Measurements from ENCODE around the gene WWTR1.

The WWTR1 gene

GRCh38 chr3:149579838-149580542 lies 77.8 kb downstream of the WWTR1 start:
- no peak overlapping the region for H3K4me3 ChIP-seq (ENCODE audit: low read length)
- peak; percentile 51 for DNase-seq (ENCODE audit: low read depth, low spot score)

GRCh38 chr3:149579161-149579560 lies 78.7 kb downstream of the WWTR1 start:
- DNase-seq (ENCODE audit: low read depth, low spot score) = no peak
- H3K4me3 ChIP-seq (ENCODE audit: low read length) = no peak overlapping the region

GRCh38 chr3:149577801-149578200 lies 80.0 kb downstream of the WWTR1 start:
- DNase-seq (ENCODE audit: low read depth, low spot score) = no peak

GRCh38 chr3:149575961-149576564 lies 81.8 kb downstream of the WWTR1 start:
- no peak overlapping the region for H3K4me3 ChIP-seq (ENCODE audit: low read length)
- DNase-seq (ENCODE audit: low read depth, low spot score) = no peak

More at GRCh38 chr3:149577801-149578200, 80.0 kb downstream of the WWTR1 start:
- no peak overlapping the region for H3K4me3 ChIP-seq (ENCODE audit: low read length)

- no peak overlapping the region for H3K4me3 ChIP-seq (ENCODE audit: low read length)
- no peak for DNase-seq (ENCODE audit: low read depth, low spot score)
Measured at GRCh38 chr3:149575213-149575960, 82.4 kb downstream of the WWTR1 start.

GRCh38 chr3:149572796-149573414 lies 84.9 kb downstream of the WWTR1 start:
- H3K4me3 ChIP-seq (ENCODE audit: low read length) = no peak overlapping the region
- DNase-seq (ENCODE audit: low read depth, low spot score) = no peak

GRCh38 chr3:149571381-149571780 lies 86.4 kb downstream of the WWTR1 start:
- no peak overlapping the region for H3K4me3 ChIP-seq (ENCODE audit: low read length)
- no peak for DNase-seq (ENCODE audit: low read depth, low spot score)

- DNase-seq (ENCODE audit: low read depth, low spot score) = no peak
- H3K4me3 ChIP-seq (ENCODE audit: low read length) = no peak overlapping the region
Measured at GRCh38 chr3:149570016-149570415, 87.8 kb downstream of the WWTR1 start.

- no peak overlapping the region for H3K4me3 ChIP-seq (ENCODE audit: low read length)
- DNase-seq (ENCODE audit: low read depth, low spot score) = no peak
Measured at GRCh38 chr3:149567381-149567780, 90.4 kb downstream of the WWTR1 start.

GRCh38 chr3:149566292-149566975 lies 91.4 kb downstream of the WWTR1 start:
- H3K4me3 ChIP-seq (ENCODE audit: low read length) = no peak overlapping the region
- DNase-seq (ENCODE audit: low read depth, low spot score) = no peak

- no peak overlapping the region for H3K4me3 ChIP-seq (ENCODE audit: low read length)
- DNase-seq (ENCODE audit: low read depth, low spot score) = no peak
Measured at GRCh38 chr3:149564079-149564478, 93.7 kb downstream of the WWTR1 start.

GRCh38 chr3:149563114-149563513 lies 94.7 kb downstream of the WWTR1 start:
- DNase-seq (ENCODE audit: low read depth, low spot score) = no peak
- no peak overlapping the region for H3K4me3 ChIP-seq (ENCODE audit: low read length)

- H3K4me3 ChIP-seq (ENCODE audit: low read length) = no peak overlapping the region
- no peak for DNase-seq (ENCODE audit: low read depth, low spot score)
Measured at GRCh38 chr3:149560617-149561016, 97.2 kb downstream of the WWTR1 start.

GRCh38 chr3:149560001-149560400 lies 97.8 kb downstream of the WWTR1 start:
- H3K4me3 ChIP-seq (ENCODE audit: low read length) = no peak overlapping the region
- no peak for DNase-seq (ENCODE audit: low read depth, low spot score)

GRCh38 chr3:149559525-149559924 lies 98.3 kb downstream of the WWTR1 start:
- DNase-seq (ENCODE audit: low read depth, low spot score) = no peak

GRCh38 chr3:149555927-149556326 lies 101.9 kb downstream of the WWTR1 start:
- DNase-seq (ENCODE audit: low read depth, low spot score) = no peak
- no peak overlapping the region for H3K4me3 ChIP-seq (ENCODE audit: low read length)

More at GRCh38 chr3:149559525-149559924, 98.3 kb downstream of the WWTR1 start:
- H3K4me3 ChIP-seq (ENCODE audit: low read length) = no peak overlapping the region

GRCh38 chr3:149554826-149555225 lies 103.0 kb downstream of the WWTR1 start:
- DNase-seq (ENCODE audit: low read depth, low spot score) = no peak
- H3K4me3 ChIP-seq (ENCODE audit: low read length) = no peak overlapping the region

GRCh38 chr3:149553781-149554451 lies 103.9 kb downstream of the WWTR1 start:
- DNase-seq (ENCODE audit: low read depth, low spot score) = no peak
- H3K4me3 ChIP-seq (ENCODE audit: low read length) = no peak overlapping the region

- H3K4me3 ChIP-seq (ENCODE audit: low read length) = no peak overlapping the region
- DNase-seq (ENCODE audit: low read depth, low spot score) = no peak
Measured at GRCh38 chr3:149552700-149553099, 105.1 kb downstream of the WWTR1 start.

All from Jurkat, Clone E6-1 (cell line).